Ramos (cell line): ENCODE data around the gene NPRL2.
"Not testable (repeated sequence)": the region's sequence is repeated elsewhere in the genome, so short reads cannot be mapped to it uniquely, and the experiment has no call there.

Source experiments
- in situ Hi-C: fragments of 300-500 bp; cut with MboI; formaldehyde crosslinking; loops from one replicate; pipeline ENCODE4 v1.14.3; 2022; ENCODE audit warnings: low sequenced_read_pairs; ENCODE audit not compliant: unreplicated experiment

The NPRL2 gene

GRCh38 chr3:50318615-50319014 is 32.0 kb downstream of the NPRL2 start:
- in situ Hi-C loops: no loop called here

DNA sequence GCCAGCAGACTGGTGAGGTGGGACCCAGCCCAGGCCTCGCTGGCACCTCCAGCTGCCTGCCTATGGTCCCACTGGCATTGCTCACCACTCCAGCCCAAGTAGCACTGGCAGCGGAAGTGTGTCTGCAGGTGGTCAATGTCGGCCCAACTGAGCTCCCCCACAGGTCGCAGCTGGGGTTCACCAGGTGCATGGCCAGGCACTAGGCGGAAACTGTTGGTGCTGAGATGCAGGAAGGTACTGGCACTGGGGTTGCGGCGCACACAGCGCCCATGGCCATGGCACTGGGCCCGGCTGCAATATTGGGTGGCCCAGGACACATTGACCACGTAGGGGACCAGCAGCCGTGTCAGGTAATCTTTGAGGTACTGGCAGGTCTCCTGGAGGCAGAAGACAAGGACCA is 32.4 kb downstream of the NPRL2 start:
- in situ Hi-C loops: no loop called here

GRCh38 chr3:50317300-50317699 is 33.3 kb downstream of the NPRL2 start:
- in situ Hi-C loops: no loop called here

DNA sequence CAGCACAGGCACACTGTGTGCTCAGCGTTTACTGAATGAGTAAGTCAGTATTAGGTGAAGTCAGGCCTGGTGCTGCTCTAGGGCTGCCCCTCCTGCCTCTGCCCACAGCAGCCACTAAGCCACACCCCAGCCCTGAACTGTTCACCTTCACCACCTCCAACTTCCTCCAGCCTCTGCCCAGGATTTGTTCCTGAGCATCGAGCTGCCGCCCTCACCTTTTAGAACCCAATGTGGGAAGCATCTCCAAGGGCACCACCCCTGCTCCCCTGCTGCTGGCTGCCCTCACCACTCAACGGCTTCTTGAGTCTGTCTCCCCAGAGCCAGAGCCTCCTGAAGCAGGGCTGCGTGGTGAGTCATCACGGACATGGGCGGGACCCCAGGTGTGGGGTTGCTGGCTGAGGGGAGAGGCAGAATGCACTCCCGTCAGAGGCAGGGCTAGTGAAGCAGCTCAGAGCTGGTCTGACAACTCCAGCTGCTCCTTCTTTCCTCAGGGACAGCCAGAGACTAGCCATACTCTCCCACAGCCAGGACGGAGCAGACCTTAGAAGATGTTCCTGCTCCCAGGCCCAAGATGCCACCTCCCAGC is 33.8 kb downstream of the NPRL2 start:
- in situ Hi-C loops: no loop called here

- in situ Hi-C loops: no loop called here
Observed at GRCh38 chr3:50314816-50315215, 35.8 kb downstream of the NPRL2 start.

GRCh38 chr3:50314342-50314741 is 36.2 kb downstream of the NPRL2 start:
- in situ Hi-C loops: no loop called here

GRCh38 chr3:50312041-50312440 is 38.5 kb downstream of the NPRL2 start:
- in situ Hi-C loops: not testable (repeated sequence)

GRCh38 chr3:50304601-50305000 is 46.0 kb downstream of the NPRL2 start:
- in situ Hi-C loops: no loop called here

- in situ Hi-C loops: no loop called here
Observed at GRCh38 chr3:50303013-50303815, 47.4 kb downstream of the NPRL2 start, which contains the start of gene HYAL1. Gene HYAL1, minus strand, starts transcription at chr3:50303574. Its CDS starts 618 bp downstream, at chr3:50302956.

- in situ Hi-C loops: no loop called here
Observed at GRCh38 chr3:50302095-50303012, 48.2 kb downstream of the NPRL2 start.

DNA sequence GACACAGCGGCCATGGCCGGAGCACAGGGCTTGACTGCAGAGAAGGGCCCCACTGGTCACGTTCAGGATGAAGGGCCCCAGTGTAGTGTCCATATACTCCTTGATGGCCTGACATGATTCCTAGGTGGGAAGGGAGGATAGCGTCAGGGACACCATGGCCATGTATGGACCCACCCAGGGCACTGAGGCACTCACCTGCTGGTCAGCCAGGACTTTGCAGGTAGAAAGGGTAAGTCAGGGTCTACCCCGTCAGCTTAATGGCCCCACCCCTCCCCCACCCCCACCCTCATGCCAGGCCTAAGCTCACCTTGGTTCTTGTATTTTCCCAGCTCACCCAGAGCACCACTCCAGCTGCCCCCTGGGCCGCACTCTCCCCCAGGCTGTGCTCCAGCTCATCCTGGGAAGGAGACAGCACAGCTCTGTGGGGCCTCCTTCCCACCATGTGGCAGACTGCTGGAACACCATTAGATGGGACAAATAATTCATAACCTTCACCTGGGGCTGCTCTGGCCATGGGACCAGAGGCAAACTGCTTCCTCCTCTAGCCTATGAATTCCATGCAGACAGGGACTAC is 49.8 kb downstream of the NPRL2 start:
- in situ Hi-C loops: no loop called here

GRCh38 chr3:50299929-50300680 is 50.5 kb downstream of the NPRL2 start:
- in situ Hi-C loops: no loop called here

DNA sequence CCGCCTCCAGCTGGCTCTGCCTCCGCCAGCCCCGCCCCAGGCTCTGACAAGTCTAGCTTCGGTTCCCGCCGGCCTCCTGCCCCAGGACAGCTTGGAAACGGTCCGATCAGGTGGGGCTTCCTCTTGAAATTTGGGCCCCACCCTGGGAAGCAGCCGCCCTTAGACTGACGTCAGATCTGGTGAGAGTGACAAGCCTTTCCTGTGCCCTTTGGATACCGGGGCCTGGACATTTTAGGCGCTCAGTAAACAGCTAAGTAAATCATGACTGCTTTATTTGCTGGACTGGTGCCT is 51.0 kb downstream of the NPRL2 start:
- in situ Hi-C loops: no loop called here

- in situ Hi-C loops: no loop called here
Observed at GRCh38 chr3:50298836-50299637, 51.5 kb downstream of the NPRL2 start, which contains the start of the genes HYAL3 and NAA80. Gene HYAL3, minus strand, starts transcription at chr3:50299405. Its CDS starts 3,803 bp downstream, at chr3:50295602. Gene NAA80, minus strand, starts transcription at chr3:50299405. Its CDS starts 1,942 bp downstream, at chr3:50297463.

DNA sequence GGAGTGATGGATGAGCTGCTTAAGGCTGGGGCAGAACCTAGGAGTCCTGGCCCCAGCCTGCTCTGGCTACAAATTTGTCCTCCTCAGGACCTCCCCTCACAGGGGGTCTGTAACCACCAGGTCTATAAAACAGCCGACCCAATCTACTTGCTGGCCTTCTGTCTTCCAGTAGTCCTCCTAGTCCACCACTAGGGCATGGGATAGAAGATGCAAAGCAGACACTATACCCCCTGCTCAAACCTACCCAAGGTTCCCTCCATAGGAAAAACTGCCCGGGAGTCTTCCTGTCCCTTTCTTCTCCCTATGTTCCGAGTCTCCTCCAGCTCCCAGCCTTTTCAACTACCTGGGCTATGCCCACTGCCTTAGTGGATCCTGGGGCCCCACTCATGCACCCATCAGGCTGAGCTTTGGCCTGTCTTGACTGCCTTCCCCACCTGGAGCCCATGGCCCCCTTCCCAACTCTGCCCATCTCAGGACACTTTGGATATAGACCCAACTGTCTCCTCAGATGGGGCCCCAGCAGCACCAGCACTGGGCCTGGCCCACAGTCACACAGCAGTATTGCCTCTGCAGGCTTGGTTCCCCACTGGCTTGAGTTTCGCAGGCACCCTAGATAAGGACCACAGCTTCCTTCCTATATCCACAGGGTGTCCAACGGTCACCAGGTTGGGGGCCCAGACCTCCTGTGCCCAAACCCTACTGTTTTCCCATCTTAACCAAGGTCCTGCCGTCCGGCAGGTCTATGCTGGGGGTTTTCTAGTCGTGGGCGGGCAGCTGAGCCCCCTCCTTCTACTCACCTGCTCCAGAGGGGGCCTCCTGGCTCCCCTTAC is 52.5 kb downstream of the NPRL2 start:
- in situ Hi-C loops: no loop called here

GRCh38 chr3:50297384-50297775 is 53.2 kb downstream of the NPRL2 start:
- in situ Hi-C loops: no loop called here
